Cardiac septum (tissue), 1 donor: ENCODE results near the gene FXN. TPM values are rescaled to one million over a fixed set of nuclear protein-coding genes. Genes with fewer than 3 reads are reported as not detected.
A peak's percentile ranks its signal among the peaks of the same experiment; 100 is the strongest.
"Not testable (repeated sequence)": the region's sequence is repeated elsewhere in the genome, so short reads cannot be mapped to it uniquely, and the experiment has no call there.

Source experiments
- DNase-seq: peaks from one replicate; pipeline ENCODE4 v3.0.0-alpha.2; 2020; ENCODE audit warnings: low spot score
- intact Hi-C: fragments of 100-400 bp; cut with DNase I; formaldehyde crosslinking; loops from one replicate; pipeline ENCODE4 v1.14.0; 2022
- total RNA-seq: library from RNA; stranded (reverse); fragmentation: NEBNext Ultra II Directional; extraction: Animal tissue kit (Norgen Biotek cat#: 25700); gene quantifications from one replicate; pipeline ENCODE4 v1.2.1, GENCODE V29; 2021
- donor health status: DM: no; HTN: no; CAD: no.

FXN gene
- total RNA-seq, 1 donor from 2014 or later = 22.9 TPM

DNA sequence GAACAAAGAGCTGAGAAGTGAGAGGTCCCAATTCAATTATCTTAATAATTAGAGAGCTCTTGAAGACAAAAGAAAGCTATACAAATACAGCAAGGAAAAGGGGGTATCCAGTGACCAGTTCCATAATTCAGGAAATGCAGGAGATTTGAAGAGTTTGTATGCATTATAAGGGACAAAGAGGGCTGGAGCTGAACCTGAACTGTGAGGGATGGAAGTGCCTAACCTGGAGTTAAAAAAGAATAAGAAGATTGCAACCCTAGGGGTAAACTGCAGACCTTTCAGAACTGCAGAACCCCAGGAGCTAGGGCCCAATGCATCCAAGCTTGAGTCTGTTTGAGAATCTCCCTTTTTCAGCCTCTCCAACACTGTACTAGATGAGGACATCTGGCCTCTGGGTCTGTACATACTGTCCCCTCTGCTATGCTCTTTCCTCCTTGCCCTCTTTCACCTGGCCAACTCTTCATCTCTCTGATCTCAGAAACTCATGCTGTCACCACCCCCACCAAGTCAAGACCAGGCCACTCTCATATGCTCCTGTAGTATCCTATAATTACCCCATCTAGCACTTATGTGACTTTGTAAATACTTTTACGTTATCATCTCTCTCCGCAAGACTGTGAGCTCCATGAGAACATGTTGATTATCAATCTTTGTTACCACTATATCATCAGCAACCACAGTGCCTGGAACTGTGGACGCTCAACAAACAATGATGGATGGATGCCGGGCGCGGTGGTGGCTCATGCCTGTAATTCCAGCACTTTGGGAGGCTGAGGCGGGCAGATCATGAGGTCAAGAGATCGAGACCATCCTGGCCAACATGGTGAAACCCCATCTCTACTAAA lies 15.0 kb upstream of the FXN start:
- intact Hi-C loops = no loop called here
- no peak for DNase-seq

DNA sequence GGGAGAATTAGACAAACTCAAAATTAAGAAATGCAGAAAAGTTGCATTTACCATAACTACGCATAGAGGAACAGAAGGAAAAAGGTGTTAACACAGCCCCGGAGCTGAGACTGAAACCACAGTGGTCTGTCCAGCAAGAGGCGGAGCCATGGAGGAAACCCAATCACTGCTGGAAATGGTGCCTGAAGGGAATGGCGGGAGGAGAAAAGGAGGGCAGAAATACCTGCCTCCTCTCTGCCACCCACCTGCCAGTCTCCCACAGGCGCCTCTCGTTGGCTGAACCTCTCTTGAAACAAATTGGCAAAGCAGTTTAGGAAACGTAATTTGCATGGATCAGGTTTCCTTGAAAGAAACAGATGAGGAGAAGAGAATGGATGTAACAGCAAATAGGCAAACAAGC lies 11.9 kb upstream of the FXN start:
- intact Hi-C loops = no loop called here
- peak; percentile 29 for DNase-seq

GRCh38 chr9:69027355-69028097 lies 8.0 kb upstream of the FXN start:
- intact Hi-C loops = loop anchor here (5.0 kb wide), 2 partner anchors 320 to 445 kb away; partner anchors contain the start of gene PIP5K1B
- DNase-seq = no peak

GRCh38 chr9:69028754-69029153 lies 6.8 kb upstream of the FXN start:
- no peak for DNase-seq
- intact Hi-C loops = loop anchor here (5.0 kb wide), 2 partner anchors 321 to 446 kb away; partner anchors contain the start of gene PIP5K1B

GRCh38 chr9:69029535-69029934 lies 6.0 kb upstream of the FXN start:
- no peak for DNase-seq
- intact Hi-C loops = loop anchor here (5.0 kb wide), 2 partner anchors 322 to 447 kb away; partner anchors contain the start of gene PIP5K1B

DNA sequence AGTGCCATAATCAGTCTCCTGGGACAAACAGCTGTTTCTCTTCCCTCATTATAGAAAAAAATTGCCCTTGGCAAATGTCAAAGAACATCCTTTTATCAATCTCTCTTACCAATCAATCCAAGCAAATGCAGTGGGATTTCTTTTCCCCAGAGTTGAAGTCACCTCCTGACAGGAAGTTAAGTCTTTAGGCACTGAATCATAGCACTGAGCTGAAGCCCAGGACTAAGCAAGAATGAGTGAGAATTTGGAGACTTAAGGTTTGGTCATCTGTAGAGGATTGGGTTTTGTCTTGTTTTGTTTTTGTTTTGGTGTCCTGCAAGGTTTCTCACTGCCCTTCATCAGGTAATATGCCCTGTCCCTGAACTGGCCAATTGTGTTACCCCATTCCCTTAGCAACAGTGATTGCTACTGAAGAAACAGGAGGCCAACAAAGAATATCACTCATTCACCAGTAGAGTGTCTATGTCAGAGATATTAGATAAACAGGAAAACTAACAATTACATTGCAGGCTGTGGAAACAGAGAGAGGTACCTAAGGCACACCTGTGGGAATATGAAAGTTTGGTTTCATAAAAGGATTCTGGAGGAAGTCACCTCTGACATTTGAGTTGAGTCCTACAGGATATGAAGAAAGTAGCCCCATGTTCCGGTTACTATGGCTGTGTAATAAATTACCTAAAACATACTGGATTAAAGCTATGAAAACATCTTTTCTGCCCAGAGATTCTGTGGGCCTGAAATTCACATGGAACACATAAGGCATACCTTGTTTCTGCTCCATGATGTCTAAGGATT lies 4.5 kb upstream of the FXN start:
- DNase-seq = no peak
- intact Hi-C loops = no loop called here

GRCh38 chr9:69034071-69034470 lies 1.5 kb upstream of the FXN start:
- DNase-seq = no peak
- intact Hi-C loops = no loop called here

DNA sequence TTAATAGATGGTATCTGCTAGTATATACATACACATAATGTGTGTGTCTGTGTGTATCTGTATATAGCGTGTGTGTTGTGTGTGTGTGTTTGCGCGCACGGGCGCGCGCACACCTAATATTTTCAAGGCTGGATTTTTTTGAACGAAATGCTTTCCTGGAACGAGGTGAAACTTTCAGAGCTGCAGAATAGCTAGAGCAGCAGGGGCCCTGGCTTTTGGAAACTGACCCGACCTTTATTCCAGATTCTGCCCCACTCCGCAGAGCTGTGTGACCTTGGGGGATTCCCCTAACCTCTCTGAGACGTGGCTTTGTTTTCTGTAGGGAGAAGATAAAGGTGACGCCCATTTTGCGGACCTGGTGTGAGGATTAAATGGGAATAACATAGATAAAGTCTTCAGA lies 757 bp downstream of the FXN start:
- DNase-seq = no peak
- intact Hi-C loops = loop anchor here (5.0 kb wide), 1 partner anchor 156 kb away; no protein-coding TSS in a partner anchor

GRCh38 chr9:69036799-69037198 lies 1.2 kb downstream of the FXN start:
- DNase-seq = no peak
- intact Hi-C loops = loop anchor here (5.0 kb wide), 1 partner anchor 156 kb away; no protein-coding TSS in a partner anchor

DNA sequence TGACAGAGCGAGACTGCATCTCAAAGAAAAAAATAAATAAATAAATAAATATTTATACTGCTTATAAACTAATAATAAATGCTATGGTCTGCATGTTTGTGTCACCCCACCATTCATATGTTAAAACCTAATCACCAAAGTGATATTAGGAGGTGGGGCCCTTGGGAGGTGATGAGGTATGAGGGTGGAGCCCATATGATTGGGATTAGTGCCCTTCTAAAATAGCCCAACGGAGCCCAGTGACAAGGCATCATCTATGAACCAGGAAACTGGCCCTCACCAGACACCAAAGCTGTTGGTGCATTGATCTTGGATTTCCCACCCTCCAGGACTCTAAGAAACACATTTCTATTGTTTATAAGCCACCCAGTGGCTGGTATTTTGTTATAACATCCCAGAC lies 5.1 kb downstream of the FXN start:
- intact Hi-C loops = no loop called here
- no peak for DNase-seq

GRCh38 chr9:69044240-69045219 lies 9.0 kb downstream of the FXN start:
- DNase-seq = no peak
- intact Hi-C loops = no loop called here

DNA sequence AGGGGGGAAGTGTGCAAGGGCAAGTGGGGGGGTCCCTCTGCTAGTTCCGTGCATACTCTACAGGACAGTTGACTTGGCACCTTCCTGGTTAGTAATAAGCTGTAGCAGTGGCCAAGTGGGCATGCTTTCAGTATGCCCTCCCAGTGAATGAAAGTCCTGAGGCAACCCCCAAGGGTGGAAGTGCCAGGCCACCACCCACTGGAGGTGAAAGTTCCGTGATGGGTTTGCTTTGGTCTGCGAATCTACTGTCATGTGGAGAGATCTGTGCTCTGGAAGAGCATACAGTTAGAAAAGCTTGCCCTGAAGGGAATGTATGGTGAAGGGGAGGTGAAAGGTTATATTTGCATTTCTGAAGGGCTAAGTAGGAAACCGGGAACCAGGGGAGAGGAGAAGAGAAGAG lies 10.3 kb downstream of the FXN start:
- intact Hi-C loops = no loop called here
- no peak for DNase-seq

- intact Hi-C loops = no loop called here
These were observed 11.2 kb downstream of the FXN start for GRCh38 chr9:69046723-69047122.

GRCh38 chr9:69047371-69047770 lies 11.8 kb downstream of the FXN start:
- no peak for DNase-seq
- intact Hi-C loops = no loop called here

More at GRCh38 chr9:69046723-69047122, 11.2 kb downstream of the FXN start:
- no peak for DNase-seq

GRCh38 chr9:69049094-69049493 lies 13.5 kb downstream of the FXN start:
- intact Hi-C loops = no loop called here
- DNase-seq = no peak

- intact Hi-C loops = loop anchor here (10.0 kb wide), 2 partner anchors 344 to 494 kb away; no protein-coding TSS in a partner anchor
- not testable (repeated sequence) for DNase-seq
These were observed 15.4 kb downstream of the FXN start for GRCh38 chr9:69050936-69051335.

GRCh38 chr9:69054989-69055388 lies 19.4 kb downstream of the FXN start:
- no peak for DNase-seq
- intact Hi-C loops = loop anchor here (1.0 to 10.0 kb wide), 3 partner anchors 138 to 490 kb away; no protein-coding TSS in a partner anchor

GRCh38 chr9:69056191-69056815 lies 20.8 kb downstream of the FXN start:
- DNase-seq = no peak
- intact Hi-C loops = loop anchor here (10.0 kb wide), 2 partner anchors 338 to 488 kb away; no protein-coding TSS in a partner anchor
